Activated B cell treated with CpG ODN at 0.5 μM for 24 hours (primary cell): ENCODE measurements around the gene PRM2. TPM values are rescaled to one million over a fixed set of nuclear protein-coding genes. Genes with fewer than 3 reads are reported as not detected.

ENCODE experiments used
- ATAC-seq: fragments of 200-7000 bp; cut with Tn5 transposase; one replicate; pipeline ENCODE4 v1.10.0; 2021; ENCODE audit warnings: low read depth, mild to moderate bottlenecking, moderate library complexity
- CTCF ChIA-PET: fragments of 350-600 bp; sonication (Branson Sonifier 250); formaldehyde crosslinking; loops from one replicate; lab custom pipeline; 2021; ENCODE audit warnings: antibody characterized with exemption; lab: Charles Lee
- POLR2A ChIA-PET: fragments of 350-600 bp; sonication (Branson Sonifier 250); formaldehyde crosslinking; loops from one replicate; lab custom pipeline; 2021; ENCODE audit warnings: antibody characterized with exemption; lab: Charles Lee
- DNase-seq: peaks from one replicate; pipeline ENCODE4 v3.0.0; 2022
- H3K27ac Mint-ChIP-seq: one replicate; pipeline ENCODE4 v1.8.0; 2020; ENCODE audit warnings: mixed read lengths
- H3K27me3 Mint-ChIP-seq: one replicate; pipeline ENCODE4 v1.8.0; 2021; ENCODE audit warnings: mixed read lengths
- H3K36me3 Mint-ChIP-seq: one replicate; pipeline ENCODE4 v1.8.0; 2021; ENCODE audit warnings: low read depth, mixed read lengths
- H3K4me1 Mint-ChIP-seq: one replicate; pipeline ENCODE4 v1.8.0; 2021; ENCODE audit warnings: mixed read lengths
- H3K4me3 Mint-ChIP-seq: one replicate; pipeline ENCODE4 v1.8.0; 2020; ENCODE audit warnings: mild to moderate bottlenecking, mixed read lengths
- H3K9me3 Mint-ChIP-seq: one replicate; pipeline ENCODE4 v1.8.0; 2020; ENCODE audit warnings: mixed read lengths
- intact Hi-C: fragments of 100-400 bp; cut with micrococcal nuclease; formaldehyde crosslinking; loops from one replicate; pipeline ENCODE4 v1.15.1; 2024
- total RNA-seq: library from RNA; stranded (reverse); gene quantifications from 2 replicates; pipeline ENCODE4 v1.2.3, GENCODE V29; 2022
- TF ChIP-seq, protein P1 (sequence below): fragments of 200-600 bp; IDR thresholded peaks from one replicate; pipeline ENCODE4 v1.8.0; 2022; ENCODE audit warnings: antibody characterized with exemption, mild to moderate bottlenecking

PRM2 gene
- total RNA-seq, 1 donor from 2014 or later, result not detected

DNA sequence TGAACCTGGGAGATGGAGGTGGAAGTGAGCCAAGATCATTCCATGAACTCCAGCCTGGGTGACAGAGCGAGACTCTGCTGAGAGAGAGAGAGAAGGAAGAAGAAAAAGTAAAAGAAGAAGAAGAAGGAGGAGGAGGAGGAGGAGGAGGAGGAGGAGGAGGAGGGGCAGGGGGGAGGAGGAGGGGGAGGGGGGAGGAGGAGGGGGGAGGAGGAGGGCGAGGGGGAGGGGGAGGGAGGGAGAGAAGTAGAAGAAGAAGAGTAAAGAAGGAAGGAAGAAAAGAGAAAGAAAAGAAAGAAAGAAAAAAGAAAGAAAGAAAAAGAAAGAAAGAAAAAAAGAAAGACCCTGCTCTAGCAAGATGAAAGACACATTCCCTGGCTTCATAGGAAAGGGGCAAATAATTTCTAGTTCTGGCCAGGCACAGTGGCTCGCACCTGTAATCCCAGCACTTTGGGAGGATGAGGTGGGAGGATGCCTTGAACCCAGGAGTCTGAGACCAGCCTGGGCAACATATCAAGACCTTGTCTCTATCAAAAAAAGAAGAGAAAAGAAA is 43.9 kb downstream of the PRM2 start:
- ChIA-PET CTCF (interaction anchor here (1.1 to 1.3 kb wide), 3 partner anchors 9 to 23 kb away, joined by 3 to 5 read pairs (median 3); partner anchors contain the start of gene SOCS1), POLR2A (interaction anchor here (0.6 to 2.1 kb wide), 9 partner anchors 8 to 267 kb away, joined by 3 to 18 read pairs (median 6); no protein-coding TSS in a partner anchor)
- peak overlapping the region; percentile 41 for H3K27ac Mint-ChIP-seq
- no peak for ATAC-seq
- TF ChIP-seq, protein P1, sequence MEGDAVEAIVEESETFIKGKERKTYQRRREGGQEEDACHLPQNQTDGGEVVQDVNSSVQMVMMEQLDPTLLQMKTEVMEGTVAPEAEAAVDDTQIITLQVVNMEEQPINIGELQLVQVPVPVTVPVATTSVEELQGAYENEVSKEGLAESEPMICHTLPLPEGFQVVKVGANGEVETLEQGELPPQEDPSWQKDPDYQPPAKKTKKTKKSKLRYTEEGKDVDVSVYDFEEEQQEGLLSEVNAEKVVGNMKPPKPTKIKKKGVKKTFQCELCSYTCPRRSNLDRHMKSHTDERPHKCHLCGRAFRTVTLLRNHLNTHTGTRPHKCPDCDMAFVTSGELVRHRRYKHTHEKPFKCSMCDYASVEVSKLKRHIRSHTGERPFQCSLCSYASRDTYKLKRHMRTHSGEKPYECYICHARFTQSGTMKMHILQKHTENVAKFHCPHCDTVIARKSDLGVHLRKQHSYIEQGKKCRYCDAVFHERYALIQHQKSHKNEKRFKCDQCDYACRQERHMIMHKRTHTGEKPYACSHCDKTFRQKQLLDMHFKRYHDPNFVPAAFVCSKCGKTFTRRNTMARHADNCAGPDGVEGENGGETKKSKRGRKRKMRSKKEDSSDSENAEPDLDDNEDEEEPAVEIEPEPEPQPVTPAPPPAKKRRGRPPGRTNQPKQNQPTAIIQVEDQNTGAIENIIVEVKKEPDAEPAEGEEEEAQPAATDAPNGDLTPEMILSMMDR, result no peak
- intact Hi-C loops, result no loop called here
- H3K36me3 Mint-ChIP-seq, result no peaks in the 10 kb centered on the region
- no peak overlapping the region for H3K4me3 Mint-ChIP-seq
- H3K9me3 Mint-ChIP-seq, result no peaks in the 10 kb centered on the region
- peaks cover 46% of the 10 kb centered on the region for H3K4me1 Mint-ChIP-seq
- H3K27me3 Mint-ChIP-seq, result no peaks in the 10 kb centered on the region
- no peak for DNase-seq

DNA sequence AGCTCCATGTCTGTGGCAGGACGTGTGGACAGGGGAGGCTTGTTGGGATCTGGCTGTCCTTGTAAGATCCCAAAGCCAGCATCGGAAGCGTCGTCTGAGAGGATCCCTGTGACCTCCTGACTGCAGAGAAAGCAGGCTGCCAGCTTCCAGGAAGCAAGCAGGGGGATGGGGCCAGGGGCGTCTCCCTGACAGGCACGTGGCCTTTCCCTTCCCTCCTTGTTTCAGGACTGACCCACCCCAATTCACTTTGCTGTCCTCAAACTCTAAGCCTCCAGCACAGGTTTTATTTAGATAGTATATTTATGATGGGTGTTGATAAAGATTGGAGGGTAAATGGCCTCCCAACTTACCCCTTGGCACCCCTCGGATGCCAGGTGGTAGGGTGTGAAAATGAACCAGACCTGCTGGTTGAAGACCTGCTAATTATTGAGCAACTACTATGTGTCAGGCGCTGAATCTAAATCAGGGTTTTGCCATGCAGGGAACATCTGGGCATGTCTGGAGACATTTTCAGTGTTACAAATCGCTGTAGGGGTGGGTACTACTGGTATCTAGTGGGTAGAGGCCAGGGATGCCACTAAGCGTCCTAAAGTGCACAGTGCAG is 44.8 kb downstream of the PRM2 start:
- H3K4me3 Mint-ChIP-seq, result no peak overlapping the region
- no peak for DNase-seq
- ChIA-PET POLR2A (interaction anchor here (0.8 to 2.7 kb wide), 3 partner anchors 11 to 25 kb away, joined by 4 to 9 read pairs (median 5); partner anchors contain the start of gene SOCS1), CTCF (no interaction called here)
- TF ChIP-seq, protein P1, result no peak
- H3K4me1 Mint-ChIP-seq, result peaks cover 46% of the 10 kb centered on the region
- H3K27me3 Mint-ChIP-seq, result no peaks in the 10 kb centered on the region
- peak overlapping the region; percentile 24 for H3K27ac Mint-ChIP-seq
- H3K9me3 Mint-ChIP-seq, result no peaks in the 10 kb centered on the region
- intact Hi-C loops, result no loop called here
- H3K36me3 Mint-ChIP-seq, result no peaks in the 10 kb centered on the region
- ATAC-seq, result no peak

DNA sequence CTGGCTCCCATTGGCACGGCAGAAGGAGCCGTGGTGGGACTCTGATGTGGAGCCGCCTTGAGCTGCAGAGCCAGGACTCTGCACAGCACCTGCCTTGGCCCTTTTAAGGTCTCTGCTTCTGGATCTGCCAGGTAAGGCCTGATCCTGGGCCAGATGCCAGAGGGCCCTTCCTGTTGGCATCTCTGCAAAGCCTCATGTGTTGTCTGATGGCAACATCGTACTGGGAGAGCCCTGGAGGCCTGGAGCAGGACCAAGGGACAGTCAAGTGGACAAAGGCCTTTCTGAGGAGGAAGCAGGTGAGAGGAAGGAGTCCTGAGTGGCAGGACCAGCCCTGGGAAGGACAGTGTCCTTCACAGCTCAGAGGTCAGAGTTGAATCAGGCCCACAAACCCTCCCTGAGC is 46.4 kb downstream of the PRM2 start:
- ATAC-seq, result no peak
- no peak for DNase-seq

DNA sequence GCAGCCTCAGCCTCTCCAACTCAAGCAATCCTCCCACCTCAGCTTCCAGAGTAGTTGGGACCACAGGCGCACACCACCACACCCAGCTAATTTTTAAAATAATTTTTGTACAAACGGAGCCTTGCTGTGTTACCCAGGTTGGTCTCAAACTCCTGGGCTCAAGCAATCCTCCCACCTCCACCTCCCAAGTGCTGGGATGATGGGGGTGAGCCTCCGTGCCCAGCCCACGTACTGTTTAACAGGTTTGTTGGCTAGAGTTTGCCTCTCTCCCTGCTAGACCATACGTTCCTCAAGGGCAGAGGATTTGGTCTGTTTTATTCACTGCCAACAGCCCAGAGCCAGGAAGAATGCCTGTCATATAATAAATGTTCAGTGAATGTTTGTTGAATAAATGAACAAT is 46.8 kb downstream of the PRM2 start:
- H3K36me3 Mint-ChIP-seq, result no peaks in the 10 kb centered on the region
- H3K9me3 Mint-ChIP-seq, result no peaks in the 10 kb centered on the region
- ChIA-PET CTCF (interaction anchor here (1.0 kb wide), 1 partner anchor 11 kb away, joined by 3 read pairs; no protein-coding TSS in a partner anchor), POLR2A (interaction anchor here (0.6 to 2.7 kb wide), 3 partner anchors 22 to 258 kb away, joined by 3 to 9 read pairs (median 3); partner anchors contain the start of gene SOCS1)
- ATAC-seq (no peak), DNase-seq (no peak)
- no peaks in the 10 kb centered on the region for H3K27me3 Mint-ChIP-seq
- H3K27ac Mint-ChIP-seq, result peak overlapping the region; percentile 26
- intact Hi-C loops, result no loop called here
- H3K4me1 Mint-ChIP-seq, result peaks cover 62% of the 10 kb centered on the region
- H3K4me3 Mint-ChIP-seq, result no peak overlapping the region
- TF ChIP-seq, protein P1, result no peak

More for the DNA sequence above, 46.4 kb downstream of the PRM2 start:
- H3K9me3 Mint-ChIP-seq, result no peaks in the 10 kb centered on the region
- no peak overlapping the region for H3K4me3 Mint-ChIP-seq
- ChIA-PET POLR2A (interaction anchor here (0.7 to 2.7 kb wide), 2 partner anchors 27 to 259 kb away, joined by 3 to 9 read pairs; partner anchors contain the start of gene SOCS1), CTCF (interaction anchor here (1.0 kb wide), 1 partner anchor 12 kb away, joined by 3 read pairs; no protein-coding TSS in a partner anchor)
- TF ChIP-seq, protein P1, result no peak
- no peaks in the 10 kb centered on the region for H3K27me3 Mint-ChIP-seq
- no peak overlapping the region for H3K27ac Mint-ChIP-seq
- intact Hi-C loops, result no loop called here
- H3K4me1 Mint-ChIP-seq, result peaks cover 61% of the 10 kb centered on the region
- no peaks in the 10 kb centered on the region for H3K36me3 Mint-ChIP-seq
